ENCODE measurements around the gene SP110.

DNA sequence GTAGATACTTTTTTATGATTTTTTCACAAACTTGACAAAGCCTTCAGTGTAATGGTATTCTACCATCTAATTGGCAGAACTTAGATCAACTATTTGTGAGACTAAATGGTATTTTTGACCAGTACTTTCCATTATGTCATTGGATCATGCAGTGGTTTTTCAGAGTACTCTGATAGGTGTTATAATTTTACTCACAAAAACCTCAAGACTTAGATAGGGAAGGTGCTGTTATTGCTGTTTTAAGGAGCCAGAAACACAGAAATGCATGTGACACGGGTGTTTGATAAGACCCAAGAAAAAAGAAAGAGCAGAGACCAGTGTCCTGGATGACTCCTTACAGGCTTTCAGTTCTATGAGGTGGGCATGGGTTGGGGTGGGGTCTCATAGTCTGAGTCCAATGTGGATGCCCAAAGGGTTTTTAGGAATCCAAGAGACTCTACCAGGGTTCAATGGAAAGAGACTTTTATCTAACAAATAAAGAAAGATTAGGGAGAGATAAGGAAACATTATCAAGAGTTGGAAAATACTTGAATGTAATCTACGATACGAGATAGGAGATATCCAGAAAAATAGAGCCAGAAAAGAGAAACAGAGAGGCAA, 37.0 kb upstream of the SP110 start:
- no peak for TF ChIP-seq ZBTB33 (CRISPR knock-in tag; IDR thresholded peaks at IDR 0.05)
- no peak for TF ChIP-seq POLR3A (IDR thresholded peaks at IDR 0.05; ENCODE audit: borderline replicate concordance, extremely low read depth, insufficient read depth, insufficient read length)
- TF ChIP-seq, protein P1, sequence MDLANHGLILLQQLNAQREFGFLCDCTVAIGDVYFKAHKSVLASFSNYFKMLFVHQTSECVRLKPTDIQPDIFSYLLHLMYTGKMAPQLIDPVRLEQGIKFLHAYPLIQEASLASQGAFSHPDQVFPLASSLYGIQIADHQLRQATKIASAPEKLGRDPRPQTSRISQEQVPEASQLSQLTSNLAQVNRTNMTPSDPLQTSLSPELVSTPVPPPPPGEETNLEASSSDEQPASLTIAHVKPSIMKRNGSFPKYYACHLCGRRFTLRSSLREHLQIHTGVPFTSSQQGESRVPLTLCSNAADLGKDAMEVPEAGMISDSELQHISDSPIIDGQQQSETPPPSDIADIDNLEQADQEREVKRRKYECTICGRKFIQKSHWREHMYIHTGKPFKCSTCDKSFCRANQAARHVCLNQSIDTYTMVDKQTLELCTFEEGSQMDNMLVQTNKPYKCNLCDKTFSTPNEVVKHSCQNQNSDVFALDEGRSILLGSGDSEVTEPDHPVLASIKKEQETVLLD (IDR thresholded peaks at IDR 0.05) = no peak
- no peak for TF ChIP-seq ZNF197 (CRISPR knock-in tag; IDR thresholded peaks at IDR 0.05; ENCODE audit: low read depth)
- TF ChIP-seq ZNF140 (CRISPR knock-in tag; IDR thresholded peaks at IDR 0.05) = no peak
- TF ChIP-seq ZBTB8A (IDR thresholded peaks at IDR 0.05; ENCODE audit: partially characterized antibody) = no peak
- TF ChIP-seq, protein P2, sequence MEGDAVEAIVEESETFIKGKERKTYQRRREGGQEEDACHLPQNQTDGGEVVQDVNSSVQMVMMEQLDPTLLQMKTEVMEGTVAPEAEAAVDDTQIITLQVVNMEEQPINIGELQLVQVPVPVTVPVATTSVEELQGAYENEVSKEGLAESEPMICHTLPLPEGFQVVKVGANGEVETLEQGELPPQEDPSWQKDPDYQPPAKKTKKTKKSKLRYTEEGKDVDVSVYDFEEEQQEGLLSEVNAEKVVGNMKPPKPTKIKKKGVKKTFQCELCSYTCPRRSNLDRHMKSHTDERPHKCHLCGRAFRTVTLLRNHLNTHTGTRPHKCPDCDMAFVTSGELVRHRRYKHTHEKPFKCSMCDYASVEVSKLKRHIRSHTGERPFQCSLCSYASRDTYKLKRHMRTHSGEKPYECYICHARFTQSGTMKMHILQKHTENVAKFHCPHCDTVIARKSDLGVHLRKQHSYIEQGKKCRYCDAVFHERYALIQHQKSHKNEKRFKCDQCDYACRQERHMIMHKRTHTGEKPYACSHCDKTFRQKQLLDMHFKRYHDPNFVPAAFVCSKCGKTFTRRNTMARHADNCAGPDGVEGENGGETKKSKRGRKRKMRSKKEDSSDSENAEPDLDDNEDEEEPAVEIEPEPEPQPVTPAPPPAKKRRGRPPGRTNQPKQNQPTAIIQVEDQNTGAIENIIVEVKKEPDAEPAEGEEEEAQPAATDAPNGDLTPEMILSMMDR (IDR thresholded peaks at IDR 0.05 in 2 of 3, conservative IDR thresholded peaks at IDR 0.05 in 1 of 3; ENCODE audit: insufficient read depth in 2 of 3, low read depth in 1 of 3, low read length in 3 of 3) = no peak
- TF ChIP-seq, protein P3, sequence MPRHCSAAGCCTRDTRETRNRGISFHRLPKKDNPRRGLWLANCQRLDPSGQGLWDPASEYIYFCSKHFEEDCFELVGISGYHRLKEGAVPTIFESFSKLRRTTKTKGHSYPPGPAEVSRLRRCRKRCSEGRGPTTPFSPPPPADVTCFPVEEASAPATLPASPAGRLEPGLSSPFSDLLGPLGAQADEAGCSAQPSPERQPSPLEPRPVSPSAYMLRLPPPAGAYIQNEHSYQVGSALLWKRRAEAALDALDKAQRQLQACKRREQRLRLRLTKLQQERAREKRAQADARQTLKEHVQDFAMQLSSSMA (CRISPR knock-in tag; IDR thresholded peaks at IDR 0.05) = no peak
- TF ChIP-seq PHTF2 (CRISPR knock-in tag; IDR thresholded peaks at IDR 0.05) = no peak
- no peak for TF ChIP-seq YY1 (IDR thresholded peaks at IDR 0.05; ENCODE audit: borderline replicate concordance in 1 of 3, control insufficient read depth in 1 of 3, extremely low read depth in 1 of 3, insufficient read depth in 3 of 3, insufficient read length in 1 of 3, insufficient replicate concordance in 2 of 3, low read depth in 1 of 3, low read length in 2 of 3)
- TF ChIP-seq SMARCC2 (IDR thresholded peaks at IDR 0.05; ENCODE audit: low read depth) = no peak
- TF ChIP-seq, protein P4, sequence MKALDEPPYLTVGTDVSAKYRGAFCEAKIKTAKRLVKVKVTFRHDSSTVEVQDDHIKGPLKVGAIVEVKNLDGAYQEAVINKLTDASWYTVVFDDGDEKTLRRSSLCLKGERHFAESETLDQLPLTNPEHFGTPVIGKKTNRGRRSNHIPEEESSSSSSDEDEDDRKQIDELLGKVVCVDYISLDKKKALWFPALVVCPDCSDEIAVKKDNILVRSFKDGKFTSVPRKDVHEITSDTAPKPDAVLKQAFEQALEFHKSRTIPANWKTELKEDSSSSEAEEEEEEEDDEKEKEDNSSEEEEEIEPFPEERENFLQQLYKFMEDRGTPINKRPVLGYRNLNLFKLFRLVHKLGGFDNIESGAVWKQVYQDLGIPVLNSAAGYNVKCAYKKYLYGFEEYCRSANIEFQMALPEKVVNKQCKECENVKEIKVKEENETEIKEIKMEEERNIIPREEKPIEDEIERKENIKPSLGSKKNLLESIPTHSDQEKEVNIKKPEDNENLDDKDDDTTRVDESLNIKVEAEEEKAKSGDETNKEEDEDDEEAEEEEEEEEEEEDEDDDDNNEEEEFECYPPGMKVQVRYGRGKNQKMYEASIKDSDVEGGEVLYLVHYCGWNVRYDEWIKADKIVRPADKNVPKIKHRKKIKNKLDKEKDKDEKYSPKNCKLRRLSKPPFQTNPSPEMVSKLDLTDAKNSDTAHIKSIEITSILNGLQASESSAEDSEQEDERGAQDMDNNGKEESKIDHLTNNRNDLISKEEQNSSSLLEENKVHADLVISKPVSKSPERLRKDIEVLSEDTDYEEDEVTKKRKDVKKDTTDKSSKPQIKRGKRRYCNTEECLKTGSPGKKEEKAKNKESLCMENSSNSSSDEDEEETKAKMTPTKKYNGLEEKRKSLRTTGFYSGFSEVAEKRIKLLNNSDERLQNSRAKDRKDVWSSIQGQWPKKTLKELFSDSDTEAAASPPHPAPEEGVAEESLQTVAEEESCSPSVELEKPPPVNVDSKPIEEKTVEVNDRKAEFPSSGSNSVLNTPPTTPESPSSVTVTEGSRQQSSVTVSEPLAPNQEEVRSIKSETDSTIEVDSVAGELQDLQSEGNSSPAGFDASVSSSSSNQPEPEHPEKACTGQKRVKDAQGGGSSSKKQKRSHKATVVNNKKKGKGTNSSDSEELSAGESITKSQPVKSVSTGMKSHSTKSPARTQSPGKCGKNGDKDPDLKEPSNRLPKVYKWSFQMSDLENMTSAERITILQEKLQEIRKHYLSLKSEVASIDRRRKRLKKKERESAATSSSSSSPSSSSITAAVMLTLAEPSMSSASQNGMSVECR (CRISPR knock-in tag; IDR thresholded peaks at IDR 0.05) = no peak
- TF ChIP-seq KAT2B (IDR thresholded peaks at IDR 0.05; ENCODE audit: low read depth, low read length) = no peak

All from K562 (cell line).